OCI-LY3 (cell line): ENCODE data around the gene SACM1L.

Experiments
- H2AFZ ChIP-seq: fragments of 200-600, 300-600 bp; shearing (Covaris generic); 2 replicates; pipeline ENCODE4 v1.6.0; 2014; ENCODE audit warnings: antibody characterized with exemption, low read depth, low read length
- H3K27ac ChIP-seq: fragments of 200-600, 300-600 bp; sonication (generic); 2 replicates; pipeline ENCODE4 v1.5.1; 2014; ENCODE audit warnings: mild to moderate bottlenecking, low read length, moderate library complexity, mixed read lengths
- H3K27me3 ChIP-seq: fragments of 200-600, 300-600 bp; sonication (generic); 2 replicates; pipeline ENCODE4 v1.6.1; 2014; ENCODE audit warnings: low read depth, low read length, mixed read lengths
- H3K36me3 ChIP-seq: fragments of 200-600, 300-600 bp; sonication (generic); replicated peaks from 2 replicates; pipeline ENCODE3; 2014; ENCODE audit warnings: low read depth, low read length, mixed read lengths
- H3K4me1 ChIP-seq: fragments of 300-600, 200-600 bp; sonication (generic); 2 replicates; pipeline ENCODE4 v1.6.1; 2014; ENCODE audit warnings: low read length, mixed read lengths
- H3K4me2 ChIP-seq: fragments of 200-600, 300-600 bp; sonication (generic); 2 replicates; pipeline ENCODE4 v1.6.1; 2014; ENCODE audit warnings: low read length, mixed read lengths
- H3K4me3 ChIP-seq: fragments of 300-600, 200-600 bp; sonication (generic); 2 replicates; pipeline ENCODE4 v1.5.1; 2014; ENCODE audit warnings: antibody characterized with exemption, mild to moderate bottlenecking, low read length, moderate library complexity
- H3K79me2 ChIP-seq: fragments of 300-600, 200-600 bp; shearing (Covaris generic); 2 replicates; pipeline ENCODE4 v1.6.1; 2014; ENCODE audit warnings: mild to moderate bottlenecking, low read length, mixed read lengths
- H3K9ac ChIP-seq: fragments of 300-600, 200-600 bp; shearing (Covaris generic); 2 replicates; pipeline ENCODE4 v1.6.0; 2014; ENCODE audit warnings: mild to moderate bottlenecking, low read length, moderate library complexity
- H3K9me3 ChIP-seq: fragments of 200-600, 300-600 bp; shearing (Covaris generic); 2 replicates; pipeline ENCODE4 v1.6.1; 2014; ENCODE audit warnings: low read length, mixed read lengths; ENCODE audit not compliant: insufficient read depth
- H4K20me1 ChIP-seq: fragments of 200-600, 300-600 bp; sonication (generic); 2 replicates; pipeline ENCODE4 v1.6.1; 2016; ENCODE audit warnings: low read length, mixed read lengths; ENCODE audit not compliant: insufficient read depth
- CTCF ChIP-seq: fragments of 200-600, 300-600 bp; sonication (generic); IDR thresholded peaks from 2 replicates; pipeline ENCODE4 v1.5.1; 2014; ENCODE audit warnings: antibody characterized with exemption, low read length, low read depth
- EZH2phosphoT487 ChIP-seq: fragments of 200-600 bp; shearing (Covaris generic); IDR thresholded peaks from 2 replicates; pipeline ENCODE4 v1.6.1; 2018; ENCODE audit warnings: antibody characterized with exemption, mixed run types, low read depth

SACM1L gene

GRCh38 chr3:45701172-45701867 lies 12.1 kb downstream of the SACM1L start:
- Histone ChIP-seq H3K27ac (no peak overlapping the region), H3K79me2 (peaks cover 39% of the 10 kb centered on the region), H4K20me1 (peaks cover 31% of the 10 kb centered on the region), H3K9me3 (no peaks in the 10 kb centered on the region), H3K4me3 (no peak overlapping the region), H3K4me2 (no peak overlapping the region), H3K4me1 (no peaks in the 10 kb centered on the region), H3K36me3 (peaks cover 20% of the 10 kb centered on the region), H2AFZ (no peak overlapping the region), H3K9ac (no peak overlapping the region), H3K27me3 (no peaks in the 10 kb centered on the region)
- TF ChIP-seq CTCF, result no peak
- TF ChIP-seq EZH2phosphoT487, result no peak

- Histone ChIP-seq H3K4me2 (no peak overlapping the region), H3K9ac (no peak overlapping the region), H3K4me1 (no peaks in the 10 kb centered on the region), H3K27me3 (no peaks in the 10 kb centered on the region), H2AFZ (no peak overlapping the region), H4K20me1 (peaks cover 28% of the 10 kb centered on the region), H3K27ac (no peak overlapping the region), H3K36me3 (peaks cover 34% of the 10 kb centered on the region), H3K79me2 (peaks cover 25% of the 10 kb centered on the region), H3K9me3 (no peaks in the 10 kb centered on the region), H3K4me3 (no peak overlapping the region)
- TF ChIP-seq CTCF (no peak), EZH2phosphoT487 (no peak)
Measured at GRCh38 chr3:45704301-45704943, 15.2 kb downstream of the SACM1L start.

- no peaks in the 10 kb centered on the region for H3K4me1 ChIP-seq
- H3K36me3 ChIP-seq, result peaks cover 41% of the 10 kb centered on the region
- H3K9ac ChIP-seq, result no peak overlapping the region
- no peak overlapping the region for H2AFZ ChIP-seq
- H3K9me3 ChIP-seq, result no peaks in the 10 kb centered on the region
- H3K27me3 ChIP-seq, result no peaks in the 10 kb centered on the region
- peaks cover 10% of the 10 kb centered on the region for H3K79me2 ChIP-seq
- no peak overlapping the region for H3K4me2 ChIP-seq
- H3K4me3 ChIP-seq, result no peak overlapping the region
- H3K27ac ChIP-seq, result no peak overlapping the region
- TF ChIP-seq EZH2phosphoT487 (no peak), CTCF (no peak)
- peaks cover 23% of the 10 kb centered on the region for H4K20me1 ChIP-seq
Measured at GRCh38 chr3:45705839-45706808, 16.9 kb downstream of the SACM1L start.

- H2AFZ ChIP-seq, result no peak overlapping the region
Measured at GRCh38 chr3:45711931-45712330, 22.7 kb downstream of the SACM1L start.

More at GRCh38 chr3:45711931-45712330, 22.7 kb downstream of the SACM1L start:
- TF ChIP-seq CTCF (no peak), EZH2phosphoT487 (no peak)
- H3K36me3 ChIP-seq, result peaks cover 25% of the 10 kb centered on the region
- H3K27ac ChIP-seq, result no peak overlapping the region
- no peaks in the 10 kb centered on the region for H3K79me2 ChIP-seq
- no peak overlapping the region for H3K4me2 ChIP-seq
- H3K4me3 ChIP-seq, result no peak overlapping the region
- no peaks in the 10 kb centered on the region for H3K27me3 ChIP-seq
- H3K4me1 ChIP-seq, result no peaks in the 10 kb centered on the region
- H4K20me1 ChIP-seq, result no peaks in the 10 kb centered on the region
- H3K9ac ChIP-seq, result no peak overlapping the region
- no peaks in the 10 kb centered on the region for H3K9me3 ChIP-seq
